Keratinocyte (primary cell): Measurements from ENCODE around the gene PLEKHF1.

Source experiments
- CTCF ChIP-seq, 3 experiments: IDR thresholded peaks in 1 of 3; conservative IDR thresholded peaks in 1 of 3; optimal IDR thresholded peaks in 1 of 3; 2 replicates in 2 of 3; 3 replicates in 1 of 3; pipeline versions ENCODE3 to v1.5.1; 2011; ENCODE audit warnings: low read length in 3 of 3, mild to moderate bottlenecking in 3 of 3, moderate library complexity in 2 of 3, control low read depth in 1 of 3, inconsistent platforms in 1 of 3; ENCODE audit not compliant: insufficient read depth in 2 of 3; ENCODE audit errors: extremely low read depth in 1 of 3
- EZH2 ChIP-seq: IDR thresholded peaks from one replicate; pipeline ENCODE4 v1.6.1; 2012; ENCODE audit warnings: inconsistent platforms, mild to moderate bottlenecking, low read length, moderate library complexity

GRCh38 chr19:29686285-29686805, 21.1 kb downstream of the PLEKHF1 start:
- TF ChIP-seq CTCF (optimal IDR thresholded peaks at IDR 0.05 in 1 of 3, IDR thresholded peaks at IDR 0.05 in 1 of 3, conservative IDR thresholded peaks at IDR 0.05 in 1 of 3; ENCODE audit: extremely low read depth in 1 of 3, insufficient read depth in 2 of 3, low read length in 3 of 3) (no peak), EZH2 (no peak)
